ENCODE results near the gene NAA50.

The NAA50 gene

GRCh38 chr3:113745756-113746547 is at the start of gene NAA50:
Gene NAA50, minus strand, starts transcription at chr3:113746249. Its CDS starts 300 bp downstream, at chr3:113745949.
- peak; percentile 91 for DNase-seq

GRCh38 chr3:113795693-113796092 is 49.6 kb upstream of the NAA50 start:
- no peak for DNase-seq

- no peak for DNase-seq
These were observed 48.5 kb upstream of the NAA50 start for GRCh38 chr3:113794526-113794925.

- DNase-seq, result no peak
These were observed 45.3 kb upstream of the NAA50 start for GRCh38 chr3:113791381-113791780.

- DNase-seq, result no peak
These were observed 37.9 kb upstream of the NAA50 start for GRCh38 chr3:113783980-113784379.

- no peak for DNase-seq
These were observed 37.4 kb upstream of the NAA50 start for GRCh38 chr3:113783463-113783862.

GRCh38 chr3:113776564-113776963 is 30.5 kb upstream of the NAA50 start:
- DNase-seq, result no peak

GRCh38 chr3:113775516-113775915 is 29.5 kb upstream of the NAA50 start:
- no peak for DNase-seq

- no peak for DNase-seq
These were observed 27.3 kb upstream of the NAA50 start for GRCh38 chr3:113773381-113773780.

- no peak for DNase-seq
These were observed 25.9 kb upstream of the NAA50 start for GRCh38 chr3:113771993-113772392.

- DNase-seq, result no peak
These were observed 23.5 kb upstream of the NAA50 start for GRCh38 chr3:113769551-113769950.

- DNase-seq, result no peak
These were observed 18.6 kb upstream of the NAA50 start for GRCh38 chr3:113764698-113765097.

- DNase-seq, result no peak
These were observed 12.5 kb upstream of the NAA50 start for GRCh38 chr3:113758389-113759024.

- DNase-seq, result no peak
These were observed 8.6 kb upstream of the NAA50 start for GRCh38 chr3:113754494-113755159.

GRCh38 chr3:113753376-113753985 is 7.4 kb upstream of the NAA50 start:
- no peak for DNase-seq

GRCh38 chr3:113751141-113751540 is 5.1 kb upstream of the NAA50 start:
- no peak for DNase-seq

GRCh38 chr3:113747283-113748046 is 1.4 kb upstream of the NAA50 start:
- DNase-seq, result peak; percentile 39

- DNase-seq, result peak; percentile 94
These were observed 666 bp upstream of the NAA50 start, which contains the start of gene ATP6V1A for GRCh38 chr3:113746548-113747282. Gene ATP6V1A, plus strand, starts transcription at chr3:113747035. Its CDS starts 31,719 bp downstream, at chr3:113778754.

- peak; percentile 81 for DNase-seq
These were observed 901 bp downstream of the NAA50 start for GRCh38 chr3:113744941-113745755.

- DNase-seq, result no peak
These were observed 2.9 kb downstream of the NAA50 start for GRCh38 chr3:113743006-113743630.
